ENCODE results near the gene OR2AG2. TPM values are rescaled to one million over a fixed set of nuclear protein-coding genes. Genes with fewer than 3 reads are reported as not detected.
A peak's percentile ranks its signal among the peaks of the same experiment; 100 is the strongest.

Gene OR2AG2
- total RNA-seq, 2 donors from 2014 or later, result under 0.01 to 0.26 TPM

- no peaks in the 10 kb centered on the region for H3K4me1 ChIP-seq
- no peaks in the 10 kb centered on the region for H3K36me3 ChIP-seq (replicated peaks in 1 of 2; ENCODE audit: insufficient read depth in 1 of 2, low read depth in 2 of 2)
Observed at GRCh38 chr11:6736495-6737121, 35.2 kb downstream of the OR2AG2 start.

DNA sequence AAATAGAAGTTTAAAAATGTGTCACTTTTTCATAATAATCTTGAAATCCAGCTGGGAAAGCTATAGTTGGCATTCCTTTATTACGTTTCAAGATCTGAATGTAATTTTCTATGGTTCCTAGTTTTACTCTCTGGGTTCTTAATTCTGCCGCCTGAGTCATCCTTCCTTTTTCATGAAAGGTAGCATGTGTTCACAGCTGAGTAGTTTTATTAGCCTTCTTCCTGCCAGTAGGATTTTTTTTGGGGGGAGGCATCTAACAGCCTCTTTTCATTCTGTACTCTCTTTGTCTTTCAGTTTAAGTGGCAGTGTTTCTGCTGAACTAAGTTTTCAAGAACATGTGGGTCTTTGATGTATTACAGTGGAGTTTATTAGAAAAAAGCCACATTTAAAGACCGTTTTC is 36.5 kb downstream of the OR2AG2 start:
- H3K4me1 ChIP-seq, result no peaks in the 10 kb centered on the region
- no peak overlapping the region for H3K4me3 ChIP-seq
- intact Hi-C loops (cut with DNase I), result no loop called here
- 60 to 71% methylated on average over 3 of the region's 3 CpGs for WGBS, 2 donors
- H3K27me3 ChIP-seq, result no peaks in the 10 kb centered on the region
- no peak overlapping the region for H3K27ac ChIP-seq
- no peaks in the 10 kb centered on the region for H3K36me3 ChIP-seq (replicated peaks in 1 of 2; ENCODE audit: insufficient read depth in 1 of 2, low read depth in 2 of 2)
- DNase-seq, result no peak
- ATAC-seq, result no peak
- no peak for TF ChIP-seq CTCF (IDR thresholded peaks at IDR 0.05)
- TF ChIP-seq POLR2A (IDR thresholded peaks at IDR 0.05), result no peak
- H3K9me3 ChIP-seq, result no peaks in the 10 kb centered on the region

More at GRCh38 chr11:6736495-6737121, 35.2 kb downstream of the OR2AG2 start:
- TF ChIP-seq CTCF (IDR thresholded peaks at IDR 0.05) (no peak), POLR2A (IDR thresholded peaks at IDR 0.05) (no peak)
- ATAC-seq (no peak), DNase-seq (peak in 1 of 4 donors; percentile 20)
- WGBS, 2 donors, result 33 to 44% methylated on average over 3 of the region's 3 CpGs
- no peaks in the 10 kb centered on the region for H3K27me3 ChIP-seq
- no peak overlapping the region for H3K4me3 ChIP-seq
- no peak overlapping the region for H3K27ac ChIP-seq
- no peaks in the 10 kb centered on the region for H3K9me3 ChIP-seq
- intact Hi-C loops (cut with DNase I), result no loop called here

DNA sequence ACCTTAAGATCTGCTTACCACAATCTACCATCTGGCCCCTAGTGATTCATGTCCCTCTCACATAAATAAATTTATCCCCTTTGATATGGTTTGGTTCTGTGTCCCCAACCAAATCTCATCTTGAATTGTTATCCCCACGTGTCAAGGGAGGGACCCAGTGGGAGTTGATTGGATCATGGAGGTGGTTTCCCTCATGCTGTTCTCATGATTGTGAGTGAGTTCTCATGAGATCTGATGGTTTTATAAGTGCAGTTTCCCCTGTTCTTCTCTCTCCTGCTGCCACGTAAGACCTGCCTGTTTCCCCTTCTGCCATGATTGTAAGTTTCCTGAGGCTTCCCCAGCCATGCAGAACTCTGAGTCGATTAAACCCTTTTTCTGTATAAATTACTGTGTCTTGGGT is 37.2 kb downstream of the OR2AG2 start:
- no peak for TF ChIP-seq POLR2A (IDR thresholded peaks at IDR 0.05)
- TF ChIP-seq CTCF (IDR thresholded peaks at IDR 0.05), result no peak

DNA sequence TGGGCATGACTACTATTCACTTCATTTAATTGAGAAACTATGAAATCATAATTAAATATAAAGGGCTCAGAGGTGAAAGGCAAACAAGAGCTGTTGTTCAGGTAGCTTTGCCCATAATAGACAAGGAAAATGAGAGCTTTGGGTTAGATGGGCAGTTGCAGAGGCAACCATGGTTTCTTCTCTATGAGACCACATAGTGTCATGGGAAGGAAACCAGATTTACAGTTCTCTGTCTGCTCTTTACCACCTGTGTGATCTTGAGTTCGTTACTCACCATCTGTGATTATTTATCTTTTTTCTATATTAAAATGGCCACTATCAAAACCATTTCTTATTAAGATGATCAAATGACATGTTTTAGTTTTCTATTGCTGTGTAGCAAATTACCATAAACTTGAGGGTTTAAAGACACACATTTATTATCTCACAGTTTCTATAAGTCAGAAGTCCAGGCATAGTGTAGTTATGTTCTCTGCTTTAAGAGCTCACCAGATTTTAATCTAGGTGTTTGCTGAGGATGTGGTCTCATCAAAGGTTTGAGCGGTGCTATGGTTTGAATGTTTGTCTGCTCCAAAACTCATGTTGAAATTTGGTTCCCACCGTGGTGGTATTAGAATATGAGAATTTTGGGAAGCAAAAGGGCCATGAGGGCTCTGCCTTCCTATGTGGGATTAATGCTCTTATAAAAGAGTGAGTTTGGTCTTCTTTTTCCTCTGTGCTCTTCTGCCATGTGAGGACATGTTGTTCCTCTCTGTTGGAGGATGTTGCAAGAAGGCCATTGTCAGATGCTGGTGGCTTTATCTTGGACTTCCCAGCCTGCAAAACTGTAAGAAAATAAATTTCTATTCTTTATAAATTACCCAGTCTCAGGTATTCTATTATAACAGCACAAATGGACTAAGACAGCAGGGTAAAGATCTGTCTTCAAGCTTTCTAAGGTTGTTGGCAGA is 38.2 kb downstream of the OR2AG2 start:
- no peak for DNase-seq
- WGBS, 2 donors, result 49 to 62% methylated on average over 3 of the region's 3 CpGs
- Histone ChIP-seq H3K9me3 (no peaks in the 10 kb centered on the region), H3K27me3 (no peaks in the 10 kb centered on the region), H3K36me3 (replicated peaks in 1 of 2; ENCODE audit: insufficient read depth in 1 of 2, low read depth in 2 of 2) (no peaks in the 10 kb centered on the region), H3K4me3 (no peak overlapping the region), H3K4me1 (no peaks in the 10 kb centered on the region), H3K27ac (no peak overlapping the region)
- no peak for ATAC-seq
- TF ChIP-seq POLR2A (IDR thresholded peaks at IDR 0.05) (no peak), CTCF (IDR thresholded peaks at IDR 0.05) (no peak)
- intact Hi-C loops (cut with DNase I), result no loop called here

More for the DNA sequence above, 37.2 kb downstream of the OR2AG2 start:
- H3K4me3 ChIP-seq, result no peak overlapping the region
- no peak for DNase-seq
- no peak overlapping the region for H3K27ac ChIP-seq
- intact Hi-C loops (cut with DNase I), result no loop called here
- 52 to 76% methylated on average over 3 of the region's 3 CpGs for WGBS, 2 donors
- H3K9me3 ChIP-seq, result no peaks in the 10 kb centered on the region
- H3K27me3 ChIP-seq, result no peaks in the 10 kb centered on the region
- no peak for ATAC-seq
- no peaks in the 10 kb centered on the region for H3K4me1 ChIP-seq
- H3K36me3 ChIP-seq (replicated peaks in 1 of 2; ENCODE audit: insufficient read depth in 1 of 2, low read depth in 2 of 2), result no peaks in the 10 kb centered on the region

Data from body of pancreas (tissue), 4 donors.